Measurements from ENCODE around the gene GNAL.
"Not testable (repeated sequence)": the region's sequence is repeated elsewhere in the genome, so short reads cannot be mapped to it uniquely, and the experiment has no call there.

GNAL gene

GRCh38 chr18:11868230-11868629 lies 179.2 kb downstream of the GNAL start:
- DNase-seq (ENCODE audit: low read depth in 4 of 4, low spot score in 1 of 4), result no peak

GRCh38 chr18:11871501-11871900 lies 182.4 kb downstream of the GNAL start:
- DNase-seq (ENCODE audit: low read depth in 4 of 4, low spot score in 1 of 4), result no peak

GRCh38 chr18:11872479-11873136 lies 183.5 kb downstream of the GNAL start:
- no peak for DNase-seq (ENCODE audit: low read depth in 4 of 4, low spot score in 1 of 4)

- DNase-seq (ENCODE audit: low read depth in 4 of 4, low spot score in 1 of 4), result no peak
Measured at GRCh38 chr18:11873670-11874340, 184.7 kb downstream of the GNAL start.

- DNase-seq (ENCODE audit: low read depth in 4 of 4, low spot score in 1 of 4), result no peak
Measured at GRCh38 chr18:11874676-11875075, 185.6 kb downstream of the GNAL start.

GRCh38 chr18:11877497-11878135 lies 188.6 kb downstream of the GNAL start:
- DNase-seq (ENCODE audit: low read depth in 4 of 4, low spot score in 1 of 4), result no peak

GRCh38 chr18:11880586-11881304 lies 191.7 kb downstream of the GNAL start:
- DNase-seq (ENCODE audit: low read depth in 4 of 4, low spot score in 1 of 4), result no peak

- no peak for DNase-seq (ENCODE audit: low read depth in 4 of 4, low spot score in 1 of 4)
Measured at GRCh38 chr18:11882636-11883035, 193.6 kb downstream of the GNAL start.

- no peak for DNase-seq (ENCODE audit: low read depth in 4 of 4, low spot score in 1 of 4)
Measured at GRCh38 chr18:11883153-11883552, 194.1 kb downstream of the GNAL start.

- no peak for DNase-seq (ENCODE audit: low read depth in 4 of 4, low spot score in 1 of 4)
Measured at GRCh38 chr18:11884396-11885030, 195.4 kb downstream of the GNAL start.

GRCh38 chr18:11885278-11885947 lies 196.3 kb downstream of the GNAL start:
- no peak for DNase-seq (ENCODE audit: low read depth in 4 of 4, low spot score in 1 of 4)

GRCh38 chr18:11886577-11887110 lies 197.6 kb downstream of the GNAL start:
- DNase-seq (ENCODE audit: low read depth in 4 of 4, low spot score in 1 of 4), result no peak

- DNase-seq (ENCODE audit: low read depth in 4 of 4, low spot score in 1 of 4), result no peak
Measured at GRCh38 chr18:11887328-11888128, 198.5 kb downstream of the GNAL start.

GRCh38 chr18:11888726-11889125 lies 199.7 kb downstream of the GNAL start:
- no peak for DNase-seq (ENCODE audit: low read depth in 4 of 4, low spot score in 1 of 4)

- DNase-seq (ENCODE audit: low read depth in 4 of 4, low spot score in 1 of 4), result no peak
Measured at GRCh38 chr18:11889284-11889683, 200.2 kb downstream of the GNAL start.

GRCh38 chr18:11891737-11892136 lies 202.7 kb downstream of the GNAL start:
- DNase-seq (ENCODE audit: low read depth in 4 of 4, low spot score in 1 of 4), result no peak

- DNase-seq (ENCODE audit: low read depth in 4 of 4, low spot score in 1 of 4), result not testable (repeated sequence)
Measured at GRCh38 chr18:11892438-11892837, 203.4 kb downstream of the GNAL start.

- no peak for DNase-seq (ENCODE audit: low read depth in 4 of 4, low spot score in 1 of 4)
Measured at GRCh38 chr18:11897781-11898180, 208.7 kb downstream of the GNAL start.

GRCh38 chr18:11899063-11899462 lies 210.0 kb downstream of the GNAL start:
- DNase-seq (ENCODE audit: low read depth in 4 of 4, low spot score in 1 of 4), result no peak

Measured in stimulated activated CD4-positive, alpha-beta T cell treated with anti-CD3 and anti-CD28 coated beads, Interleukin-1b, Interleukin-23, amount 100 ng/mL, for 24 hours (primary cell).